Anterior cingulate cortex (tissue), 58 donors: ENCODE measurements around the gene USP12.
A peak's percentile ranks its signal among the peaks of the same experiment; 100 is the strongest.
"Not testable (repeated sequence)": the region's sequence is repeated elsewhere in the genome, so short reads cannot be mapped to it uniquely, and the experiment has no call there.

ENCODE experiments used
- DNase-seq, 58 donors: peaks; one replicate each; lab custom pipeline; 2025; lab: John Stamatoyannopoulos, UW

USP12 gene, protein sequence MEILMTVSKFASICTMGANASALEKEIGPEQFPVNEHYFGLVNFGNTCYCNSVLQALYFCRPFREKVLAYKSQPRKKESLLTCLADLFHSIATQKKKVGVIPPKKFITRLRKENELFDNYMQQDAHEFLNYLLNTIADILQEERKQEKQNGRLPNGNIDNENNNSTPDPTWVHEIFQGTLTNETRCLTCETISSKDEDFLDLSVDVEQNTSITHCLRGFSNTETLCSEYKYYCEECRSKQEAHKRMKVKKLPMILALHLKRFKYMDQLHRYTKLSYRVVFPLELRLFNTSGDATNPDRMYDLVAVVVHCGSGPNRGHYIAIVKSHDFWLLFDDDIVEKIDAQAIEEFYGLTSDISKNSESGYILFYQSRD

DNA sequence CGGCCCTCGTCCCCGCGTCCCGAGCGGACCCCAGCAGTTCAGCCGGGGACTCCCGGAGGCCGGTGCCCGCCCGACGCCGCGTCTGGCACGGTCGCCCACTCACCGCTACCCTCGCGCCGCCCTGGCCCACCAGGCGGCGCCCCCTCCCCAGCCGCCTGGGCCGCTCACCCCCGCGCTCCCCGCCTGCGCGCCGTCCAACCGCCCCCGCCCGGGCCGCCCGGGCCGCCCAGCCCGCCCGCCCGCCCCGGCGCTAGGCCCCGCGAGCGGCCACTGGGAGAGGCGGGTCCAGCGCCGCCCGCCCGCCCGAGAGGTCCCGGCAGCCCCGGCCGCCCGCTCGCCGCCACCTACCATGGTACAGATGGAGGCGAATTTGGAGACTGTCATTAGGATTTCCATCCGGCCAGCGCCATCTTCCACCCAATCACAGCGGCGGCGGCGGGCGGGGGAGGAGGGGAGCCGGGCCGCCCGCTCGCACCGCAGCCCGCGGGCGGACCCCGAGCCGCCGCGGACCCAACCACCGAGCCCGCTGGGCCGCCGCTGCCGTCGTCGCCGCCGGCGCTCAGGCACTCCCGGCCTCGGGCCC lies at the start of gene USP12:
Gene USP12 (minus strand): TSS at position 568 of the 583 bp plus-strand sequence. CDS start 172 bp downstream, at position 396.
- DNase-seq: peak in 25 of 58 donors; percentile 25 to 76 (median 51)

DNA sequence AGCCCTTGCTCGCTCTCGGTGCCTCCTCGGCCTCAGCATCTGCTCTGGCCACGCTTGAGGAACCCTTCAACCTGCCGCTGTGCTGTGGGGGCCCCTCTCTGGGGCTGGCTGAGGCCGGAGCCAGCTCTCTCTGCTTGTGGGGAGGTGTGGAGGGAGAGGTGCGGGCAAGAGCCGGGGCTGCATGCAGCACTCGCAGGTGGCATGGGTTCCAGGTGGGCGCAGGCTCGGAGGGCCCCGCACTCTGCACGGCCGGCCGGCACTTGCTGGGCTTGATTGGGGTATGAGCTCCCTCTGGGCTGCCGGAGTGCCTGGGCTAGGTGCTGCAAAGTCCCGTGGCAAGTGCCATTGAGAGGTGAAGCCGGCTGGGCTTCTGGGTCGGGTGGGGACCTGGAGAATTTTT lies 48.0 kb upstream of the USP12 start:
- no peak for DNase-seq

DNA sequence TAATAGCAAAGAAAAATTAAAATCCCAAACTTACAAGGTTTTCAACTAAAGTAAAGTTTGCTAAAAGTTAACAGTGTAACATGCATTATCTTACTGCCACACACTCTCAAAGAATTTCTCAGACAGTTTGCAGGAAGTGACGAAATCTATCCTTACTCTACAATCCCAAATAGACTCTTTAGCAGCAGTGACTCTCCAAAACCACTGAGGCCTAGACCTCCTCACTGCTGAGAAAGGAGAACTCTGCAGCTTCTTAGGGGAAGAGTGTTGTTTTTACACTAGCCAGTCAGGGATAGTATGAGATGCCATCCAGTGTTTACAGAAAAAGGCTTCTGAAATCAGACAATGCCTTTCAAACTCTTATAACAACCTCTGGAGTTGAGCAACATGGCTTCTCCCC lies 47.2 kb upstream of the USP12 start:
- DNase-seq: not testable (repeated sequence)

DNA sequence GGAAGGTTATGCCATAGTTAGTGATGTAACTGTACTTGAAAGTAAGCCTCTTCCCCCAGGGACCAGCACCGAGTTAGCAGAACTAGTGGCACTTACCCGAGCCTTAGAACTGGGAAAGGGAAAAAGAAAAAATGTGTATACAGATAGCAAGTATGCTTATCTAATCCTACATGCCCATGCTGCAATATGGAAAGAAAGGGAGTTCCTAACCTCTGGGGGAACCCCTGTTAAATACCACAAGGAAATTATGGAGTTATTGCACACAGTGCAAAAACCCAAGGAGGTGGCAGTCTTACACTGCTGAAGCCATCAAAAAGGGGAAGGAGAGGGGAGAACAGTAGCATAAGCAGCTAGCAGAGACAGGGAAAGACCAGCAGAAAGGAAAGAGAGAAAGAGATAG lies 46.2 kb upstream of the USP12 start:
- not testable (repeated sequence) for DNase-seq

DNA sequence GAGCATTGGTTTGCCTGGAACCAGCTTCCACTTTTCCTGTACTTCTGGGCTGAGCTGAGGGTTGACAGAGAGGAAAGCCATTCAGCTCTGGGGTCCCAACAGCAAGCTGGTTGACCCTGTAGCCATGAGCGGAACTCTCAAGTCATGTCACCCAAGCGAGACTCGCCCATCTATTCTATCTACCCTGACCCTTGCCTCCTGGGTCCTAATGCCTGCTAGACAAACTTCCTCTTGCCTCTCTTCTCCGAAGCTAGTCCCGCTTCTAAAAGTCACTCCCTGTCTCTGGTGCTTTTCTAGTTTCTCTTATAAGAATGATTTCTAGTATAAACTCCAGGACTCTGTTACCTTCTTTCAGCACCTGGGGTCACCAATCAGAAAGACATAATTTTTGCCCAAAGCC lies 41.8 kb upstream of the USP12 start:
- DNase-seq: not testable (repeated sequence)

DNA sequence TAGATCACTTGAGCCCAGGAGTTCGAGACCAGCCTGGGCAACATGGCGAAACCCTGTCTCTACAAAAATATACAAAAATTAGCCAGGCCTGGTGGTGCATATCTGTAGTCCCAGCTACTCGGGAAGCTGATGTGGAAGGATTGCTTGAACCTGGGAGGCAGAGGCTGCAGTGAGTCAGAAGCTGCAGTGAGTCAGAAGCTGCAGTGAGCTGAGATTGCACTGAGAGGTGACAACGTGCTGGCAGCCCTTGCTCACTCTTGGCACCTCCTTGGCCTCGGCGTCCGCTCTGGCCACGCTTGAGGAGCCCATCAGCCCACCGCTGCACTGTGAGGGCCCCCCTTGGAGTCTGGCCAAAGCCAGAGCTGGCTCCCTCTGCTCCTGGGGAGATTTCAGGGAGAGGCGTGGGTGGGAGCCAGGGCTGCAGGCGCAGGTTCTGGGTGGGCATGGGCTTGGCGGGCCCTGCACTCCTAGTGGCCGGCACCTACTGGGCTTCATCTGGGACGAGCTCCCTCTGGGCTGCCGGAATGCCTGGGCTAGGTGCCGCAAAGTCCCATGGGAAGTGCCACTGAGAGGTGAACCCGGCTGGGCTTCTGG lies 40.3 kb upstream of the USP12 start:
- DNase-seq: no peak

DNA sequence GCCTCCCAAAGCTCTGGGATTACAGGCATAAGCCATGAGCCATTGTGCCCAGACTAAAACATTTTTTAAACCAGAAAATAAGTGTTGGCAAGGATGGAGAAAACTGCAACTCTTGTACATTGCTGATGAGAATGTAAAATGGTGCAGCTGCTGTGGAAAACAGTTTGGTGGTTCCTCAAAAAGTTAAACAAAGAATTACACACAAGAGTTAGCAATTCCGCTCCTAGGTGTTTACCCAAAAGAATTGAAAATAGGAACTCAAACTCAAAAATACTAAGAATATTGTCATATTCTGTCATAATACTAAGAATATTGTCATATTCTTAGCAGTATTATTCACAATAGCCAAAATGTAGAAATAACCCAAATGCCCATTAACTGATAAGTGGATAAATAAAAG lies 39.7 kb upstream of the USP12 start:
- no peak for DNase-seq

DNA sequence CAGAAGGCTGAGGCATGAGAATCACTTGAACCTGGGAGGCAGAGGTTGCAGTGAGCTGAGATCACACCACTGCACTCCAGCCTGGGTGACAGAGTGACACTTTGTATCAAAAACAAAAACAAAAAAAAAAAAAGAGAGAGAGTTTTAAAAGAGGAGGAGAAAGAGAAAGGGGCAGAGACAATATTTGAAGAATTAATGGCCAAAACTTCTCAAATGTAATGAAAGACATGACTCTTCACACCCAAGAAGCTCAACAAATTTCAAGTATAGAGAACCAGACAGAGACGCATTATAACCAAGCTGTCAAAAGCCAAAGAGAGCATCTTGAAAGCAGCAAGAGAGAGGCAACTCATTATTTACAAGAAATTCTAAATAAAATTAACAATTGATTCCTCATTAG lies 36.9 kb upstream of the USP12 start:
- no peak for DNase-seq

DNA sequence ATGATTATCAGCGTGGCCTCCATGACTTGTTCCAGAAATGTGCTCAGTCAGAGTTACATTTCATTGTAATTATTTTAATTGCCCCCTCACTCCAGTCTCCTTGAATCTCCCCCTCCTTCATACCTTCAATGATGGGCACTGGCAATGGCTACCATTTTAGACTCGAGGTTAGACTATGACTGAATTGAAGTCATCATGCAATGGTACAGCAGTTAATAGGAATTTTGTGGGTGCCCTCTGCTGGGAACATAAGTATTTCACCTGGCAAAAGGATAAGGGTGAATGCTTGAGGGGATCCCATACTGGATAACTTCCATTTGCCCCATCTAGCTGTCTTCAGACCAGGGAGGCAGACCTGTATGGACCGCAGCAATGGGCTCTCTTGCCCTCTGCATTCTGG lies 32.2 kb upstream of the USP12 start:
- no peak for DNase-seq

DNA sequence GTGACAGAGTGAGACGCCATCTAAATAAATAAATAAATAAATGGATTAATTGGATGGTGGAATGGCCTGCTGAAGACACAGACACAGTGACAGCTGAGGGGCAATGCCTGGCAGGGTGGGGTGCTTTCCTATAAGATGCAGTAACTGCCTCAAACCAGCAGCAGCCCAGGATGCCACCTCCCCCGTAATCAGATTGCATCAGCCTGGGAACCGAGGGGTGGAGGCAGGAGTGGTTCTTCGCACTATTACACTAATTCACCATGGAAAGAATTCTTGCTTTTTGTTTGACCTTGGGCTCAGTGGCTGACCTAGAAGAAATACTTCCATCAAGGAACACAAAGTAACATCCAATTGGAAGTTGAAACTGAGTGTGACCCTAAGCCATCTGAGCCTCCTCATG lies 31.6 kb upstream of the USP12 start:
- DNase-seq: no peak

DNA sequence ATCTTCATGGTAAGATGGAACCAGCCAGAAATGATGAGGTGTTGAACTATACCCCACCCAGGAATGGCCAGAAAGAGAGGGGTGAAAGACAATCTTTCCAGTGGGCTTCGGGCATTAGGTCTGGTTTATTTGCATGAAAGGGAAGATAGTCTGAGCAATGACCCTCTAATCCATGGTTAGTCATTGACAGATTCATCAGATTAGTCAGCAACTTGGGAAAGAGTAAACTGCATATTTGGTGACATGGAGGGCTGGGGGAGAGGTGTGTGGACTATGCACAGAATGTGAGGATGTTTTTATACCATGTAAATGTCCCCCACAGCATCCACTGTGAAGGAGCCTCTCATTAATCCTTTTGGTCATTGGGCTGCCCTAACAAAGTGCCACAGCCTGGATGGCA lies 30.1 kb upstream of the USP12 start:
- DNase-seq: no peak

DNA sequence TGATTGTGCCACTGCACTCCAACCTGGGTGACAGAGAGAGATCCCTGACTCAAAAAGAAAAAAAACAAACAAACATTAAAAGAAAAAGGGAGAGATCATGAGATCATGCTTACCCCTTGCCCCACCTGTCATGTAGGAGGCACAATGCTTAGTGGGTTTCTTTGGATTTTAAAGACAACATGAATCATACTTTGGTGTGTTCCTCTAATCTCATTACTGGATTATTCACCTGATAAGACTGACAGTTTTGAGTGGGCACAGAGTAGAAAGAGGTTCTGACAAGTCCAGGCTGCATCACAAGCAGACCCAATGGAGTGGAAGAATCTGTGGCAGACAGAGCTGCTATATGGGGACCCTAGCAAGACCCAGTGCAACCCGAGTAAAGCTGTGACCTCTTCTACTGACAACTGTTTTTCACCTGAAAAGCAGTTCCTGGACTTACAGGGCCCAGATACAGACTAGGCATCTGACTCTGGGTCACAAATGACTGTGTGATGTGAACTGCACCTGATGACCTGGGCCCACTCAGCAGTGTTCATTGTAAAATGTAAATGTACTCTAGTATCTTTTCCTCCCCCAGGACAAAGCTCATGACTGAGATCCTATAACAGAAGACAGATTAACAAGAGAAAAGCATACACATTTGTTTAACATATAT lies 28.9 kb upstream of the USP12 start:
- no peak for DNase-seq

DNA sequence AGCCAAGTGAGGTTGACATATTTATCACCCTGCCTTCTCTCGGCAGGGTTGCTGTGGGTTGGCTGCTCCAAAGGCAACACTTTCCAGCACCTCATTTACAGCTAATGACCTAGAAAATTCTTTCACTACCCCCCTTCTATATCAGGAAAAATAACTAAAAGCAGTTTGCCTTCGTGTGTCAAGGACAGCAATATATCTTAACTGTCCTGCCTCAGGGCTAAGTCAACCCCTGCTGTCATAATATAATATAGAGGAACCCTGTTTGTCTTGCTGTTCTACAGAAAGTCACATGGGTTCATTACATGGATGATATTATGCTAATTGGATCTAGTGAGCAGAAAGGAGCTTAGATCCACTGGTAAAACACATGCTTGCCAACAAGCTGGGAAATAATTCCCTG lies 28.1 kb upstream of the USP12 start:
- no peak for DNase-seq

DNA sequence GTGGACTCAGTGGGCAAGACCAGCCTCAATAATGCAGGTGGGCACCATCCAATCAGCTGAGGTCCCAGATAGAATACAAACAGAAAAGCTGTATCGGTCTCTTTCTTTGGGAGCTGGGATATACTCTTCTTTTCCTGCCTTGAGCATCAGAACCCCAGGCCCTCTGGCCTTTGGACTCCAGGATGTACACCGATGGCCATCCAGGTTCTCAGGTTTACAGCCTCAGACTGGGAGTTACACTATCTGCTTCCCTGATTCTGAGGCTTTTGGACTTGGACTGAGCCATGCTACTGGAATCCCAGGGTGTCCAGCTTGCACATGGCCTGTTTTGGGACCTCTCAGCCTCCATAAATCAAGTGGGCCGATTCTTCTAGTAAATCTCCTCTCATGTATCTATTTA lies 27.6 kb upstream of the USP12 start:
- DNase-seq: no peak

DNA sequence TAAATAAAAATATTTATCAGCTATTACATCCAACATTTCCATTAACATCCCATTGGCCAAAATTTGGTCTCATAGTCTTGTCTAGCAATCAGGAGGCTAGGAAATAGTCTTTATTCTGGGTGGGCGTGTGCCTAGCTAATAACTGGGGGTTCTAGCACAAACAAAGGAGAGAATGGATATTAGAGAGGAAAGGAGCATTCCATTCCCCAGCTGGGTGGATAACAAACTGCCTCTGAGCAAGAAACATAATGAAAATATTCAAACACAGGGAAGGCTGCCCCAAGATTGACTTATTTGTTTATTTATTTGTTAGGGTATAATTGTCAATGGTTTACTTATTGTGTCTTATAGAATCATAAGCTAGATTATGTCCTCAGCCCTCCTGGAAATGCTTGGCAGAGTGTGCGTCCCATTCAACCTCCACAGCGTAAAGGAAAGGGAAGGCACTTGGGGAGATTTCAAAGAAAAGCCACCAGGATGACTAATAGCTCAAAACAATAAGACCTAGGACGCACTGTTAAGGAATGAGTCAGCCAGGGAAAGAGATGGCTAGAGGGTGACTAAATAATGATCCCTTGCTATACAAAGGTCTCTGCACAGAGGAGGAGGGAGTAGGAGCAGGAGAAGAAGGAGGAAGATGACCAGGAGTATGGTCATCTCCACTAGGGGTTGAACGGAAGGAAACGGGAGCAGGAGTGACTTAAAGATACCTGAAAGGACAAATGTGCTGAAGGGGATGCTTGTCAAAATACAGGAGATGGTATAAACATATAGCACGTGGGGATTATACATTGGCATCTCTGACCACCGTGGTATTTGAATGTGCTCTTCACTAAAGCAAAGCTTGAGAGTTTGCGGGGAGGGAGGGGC lies 23.5 kb upstream of the USP12 start:
- DNase-seq: no peak

DNA sequence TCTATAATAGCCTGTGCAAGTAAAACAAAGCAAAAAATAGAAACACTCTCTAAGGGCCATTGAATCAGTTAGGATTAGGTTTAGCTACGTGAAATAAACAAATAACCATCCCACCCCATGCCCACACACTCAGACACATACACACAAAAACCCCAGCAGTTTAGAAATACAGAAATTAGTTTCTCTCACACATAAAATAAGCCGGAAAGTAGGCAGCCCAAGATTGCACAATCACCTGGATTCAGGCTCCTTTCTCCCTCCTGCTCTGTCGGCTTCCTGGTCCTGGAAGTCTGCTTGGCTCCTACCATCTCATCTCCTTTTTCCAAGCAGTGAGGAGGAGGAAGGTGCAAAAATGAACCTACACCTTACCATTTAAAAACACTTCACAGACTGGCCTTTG lies 22.6 kb upstream of the USP12 start:
- DNase-seq: no peak

DNA sequence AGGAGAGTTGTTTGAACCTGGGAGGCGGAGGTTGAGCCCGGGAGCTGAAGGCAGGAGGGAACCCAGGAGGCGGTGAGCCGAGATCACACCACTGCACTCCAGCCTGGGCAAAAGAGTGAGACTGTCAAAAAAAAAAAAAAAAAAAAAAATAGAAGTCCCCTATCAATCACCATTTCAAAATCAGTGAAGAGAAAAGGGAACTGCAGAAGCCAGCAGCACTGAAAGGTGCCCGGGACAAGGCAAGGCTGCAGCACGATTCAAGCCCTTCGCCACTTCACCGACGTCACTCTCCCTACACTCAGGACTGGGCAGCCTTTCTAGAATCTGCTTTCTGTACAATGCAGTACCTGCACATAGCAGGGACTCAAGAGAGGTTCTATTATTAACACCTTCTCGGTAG lies 21.9 kb upstream of the USP12 start:
- no peak for DNase-seq

DNA sequence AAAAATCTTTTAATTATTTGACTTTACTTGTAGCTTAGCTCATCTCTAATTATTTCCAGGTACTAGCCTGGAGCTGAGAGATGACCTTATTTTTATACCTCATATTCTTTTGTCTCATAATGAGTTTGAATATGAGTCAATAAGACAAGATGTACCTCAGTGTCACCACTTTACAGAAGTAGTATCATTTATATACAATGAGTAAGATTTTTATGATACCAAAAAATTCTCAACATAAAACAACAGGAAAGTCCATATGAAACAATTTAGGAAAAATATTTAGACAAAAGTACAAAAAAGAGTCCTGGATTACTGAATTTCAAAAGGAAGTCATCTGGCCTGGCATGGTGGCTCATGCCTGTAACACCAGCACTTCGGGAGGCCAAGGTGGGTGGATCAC lies 21.4 kb upstream of the USP12 start:
- DNase-seq: no peak

DNA sequence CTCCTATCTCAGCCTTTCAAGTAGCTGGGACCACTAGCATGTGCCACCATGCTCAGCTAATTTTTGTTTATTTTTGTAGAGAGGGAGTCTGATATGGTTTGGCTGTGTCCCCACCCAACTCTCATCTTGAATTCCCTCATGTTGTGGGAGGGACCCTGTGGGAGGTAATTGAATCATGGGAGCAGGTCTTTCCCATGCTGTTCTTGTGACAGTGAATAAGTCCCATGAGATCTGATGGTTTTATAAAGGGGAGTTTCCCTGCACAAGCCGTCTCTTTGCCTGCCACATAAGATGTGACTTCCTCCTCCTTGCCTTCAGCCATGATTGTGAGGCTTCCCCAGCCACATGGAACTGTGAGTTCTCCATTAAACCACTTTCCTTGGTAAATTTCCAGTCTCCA lies 20.8 kb upstream of the USP12 start:
- DNase-seq: not testable (repeated sequence)

DNA sequence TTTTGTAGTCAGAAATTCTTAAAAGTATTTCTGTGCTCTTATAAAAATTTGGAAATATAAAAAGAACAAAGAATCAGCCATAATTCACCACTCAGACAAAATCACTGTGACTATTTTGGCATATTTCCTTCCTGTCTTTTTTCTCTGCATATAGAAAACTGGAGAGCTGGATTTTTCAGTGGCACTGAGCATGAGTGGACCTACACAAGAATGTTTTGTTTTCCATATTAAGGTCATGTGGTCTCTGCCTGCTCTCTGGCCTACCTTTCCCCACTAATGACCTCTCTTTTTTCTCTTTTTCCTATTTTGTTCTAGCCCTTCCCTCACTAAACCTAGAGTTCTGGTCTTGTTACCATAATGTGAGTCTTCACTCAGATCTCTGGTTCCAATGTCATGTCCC lies 17.6 kb upstream of the USP12 start:
- DNase-seq: no peak

DNA sequence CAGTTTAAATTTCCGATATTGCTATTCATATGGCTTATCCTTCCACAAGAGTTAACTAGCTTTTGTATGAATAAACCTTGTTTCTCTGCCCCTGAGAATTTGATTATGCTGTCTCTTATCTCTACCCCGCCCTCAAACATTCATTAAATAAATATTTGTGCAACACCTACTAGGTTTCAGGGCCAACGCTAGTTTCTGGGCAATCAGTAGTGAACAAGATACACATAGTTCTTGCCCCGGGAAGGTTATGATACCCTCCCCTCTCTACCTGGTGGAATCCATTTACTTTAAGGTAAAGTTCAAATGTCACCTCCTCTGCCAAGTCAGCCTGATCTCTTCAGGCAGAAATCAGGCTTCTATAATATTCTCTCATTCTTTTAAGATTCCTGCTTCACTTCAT lies 16.6 kb upstream of the USP12 start:
- DNase-seq: no peak
